MM.1S (cell line): ENCODE data around the gene CDCA5.

Source experiments
- DNase-seq: peaks from one replicate; pipeline ENCODE4 v3.0.0-alpha.2; 2015
- H2AFZ ChIP-seq: fragments of 300-600 bp; sonication (generic); 2 replicates; pipeline ENCODE4 v1.6.0; 2016; ENCODE audit warnings: antibody characterized with exemption, low read length
- H3F3A ChIP-seq: fragments of 300-600 bp; sonication (generic); 2 replicates; pipeline ENCODE4 v1.6.1; 2016; ENCODE audit warnings: mild to moderate bottlenecking, antibody characterized with exemption, low read length, moderate library complexity, mixed read lengths; ENCODE audit not compliant: insufficient read depth
- H3K27ac ChIP-seq: fragments of 300-600 bp; sonication (generic); 2 replicates; pipeline ENCODE4 v1.5.1; 2016; ENCODE audit warnings: mild to moderate bottlenecking, low read length
- H3K27me3 ChIP-seq: fragments of 300-600 bp; sonication (generic); replicated peaks from 2 replicates; pipeline ENCODE4 v1.6.0; 2016; ENCODE audit warnings: low read length; ENCODE audit not compliant: insufficient read depth
- H3K36me3 ChIP-seq: fragments of 300-600 bp; sonication (generic); replicated peaks from 2 replicates; pipeline ENCODE4 v1.6.1; 2016; ENCODE audit warnings: mild to moderate bottlenecking, low read length, mixed read lengths; ENCODE audit not compliant: insufficient read depth
- H3K4me1 ChIP-seq: fragments of 300-600 bp; sonication (generic); 2 replicates; pipeline ENCODE4 v1.6.1; 2016; ENCODE audit warnings: low read length, mixed read lengths
- H3K4me2 ChIP-seq: fragments of 300-600 bp; sonication (generic); 2 replicates; pipeline ENCODE4 v1.6.0; 2016; ENCODE audit warnings: low read depth, low read length
- H3K4me3 ChIP-seq: fragments of 300-600 bp; sonication (generic); 2 replicates; pipeline ENCODE4 v1.5.1; 2016; ENCODE audit warnings: low read length, mixed read lengths
- H3K79me2 ChIP-seq: fragments of 300-600 bp; sonication (generic); 2 replicates; pipeline ENCODE4 v1.6.1; 2016; ENCODE audit warnings: mixed run types, low read length, mixed read lengths
- H3K9ac ChIP-seq: fragments of 300-600 bp; sonication (generic); 2 replicates; pipeline ENCODE4 v1.6.1; 2016; ENCODE audit warnings: low read length, mixed read lengths
- H3K9me2 ChIP-seq: fragments of 300-600 bp; sonication (generic); replicated peaks from 2 replicates; pipeline ENCODE4 v1.6.1; 2016; ENCODE audit warnings: mild to moderate bottlenecking, low read length, mixed read lengths; ENCODE audit not compliant: insufficient read depth
- H3K9me3 ChIP-seq: fragments of 300-600 bp; sonication (generic); replicated peaks from 2 replicates; pipeline ENCODE4 v1.6.1; 2016; ENCODE audit warnings: mild to moderate bottlenecking, low read length, mixed read lengths; ENCODE audit not compliant: insufficient read depth
- H4K20me1 ChIP-seq: fragments of 300-600 bp; sonication (generic); 2 replicates; pipeline ENCODE4 v1.6.1; 2016; ENCODE audit warnings: mild to moderate bottlenecking, low read length, moderate library complexity, mixed read lengths; ENCODE audit not compliant: insufficient read depth
- EZH2 ChIP-seq: fragments of 300-600 bp; sonication (generic); optimal IDR thresholded peaks from 2 replicates; pipeline ENCODE3; 2017; ENCODE audit warnings: low read depth, mild to moderate bottlenecking, antibody characterized with exemption, low read length, mixed read lengths
- EZH2phosphoT487 ChIP-seq: fragments of 300-600 bp; sonication (generic); IDR thresholded peaks from 2 replicates; pipeline ENCODE4 v1.6.1; 2018; ENCODE audit warnings: antibody characterized with exemption, low read length
- TF ChIP-seq, protein P1 (sequence below): fragments of 300-600 bp; sonication (generic); IDR thresholded peaks from 2 replicates; pipeline ENCODE4 v1.5.1; 2016; ENCODE audit warnings: antibody characterized with exemption, low read length, mixed read lengths

Gene CDCA5

DNA sequence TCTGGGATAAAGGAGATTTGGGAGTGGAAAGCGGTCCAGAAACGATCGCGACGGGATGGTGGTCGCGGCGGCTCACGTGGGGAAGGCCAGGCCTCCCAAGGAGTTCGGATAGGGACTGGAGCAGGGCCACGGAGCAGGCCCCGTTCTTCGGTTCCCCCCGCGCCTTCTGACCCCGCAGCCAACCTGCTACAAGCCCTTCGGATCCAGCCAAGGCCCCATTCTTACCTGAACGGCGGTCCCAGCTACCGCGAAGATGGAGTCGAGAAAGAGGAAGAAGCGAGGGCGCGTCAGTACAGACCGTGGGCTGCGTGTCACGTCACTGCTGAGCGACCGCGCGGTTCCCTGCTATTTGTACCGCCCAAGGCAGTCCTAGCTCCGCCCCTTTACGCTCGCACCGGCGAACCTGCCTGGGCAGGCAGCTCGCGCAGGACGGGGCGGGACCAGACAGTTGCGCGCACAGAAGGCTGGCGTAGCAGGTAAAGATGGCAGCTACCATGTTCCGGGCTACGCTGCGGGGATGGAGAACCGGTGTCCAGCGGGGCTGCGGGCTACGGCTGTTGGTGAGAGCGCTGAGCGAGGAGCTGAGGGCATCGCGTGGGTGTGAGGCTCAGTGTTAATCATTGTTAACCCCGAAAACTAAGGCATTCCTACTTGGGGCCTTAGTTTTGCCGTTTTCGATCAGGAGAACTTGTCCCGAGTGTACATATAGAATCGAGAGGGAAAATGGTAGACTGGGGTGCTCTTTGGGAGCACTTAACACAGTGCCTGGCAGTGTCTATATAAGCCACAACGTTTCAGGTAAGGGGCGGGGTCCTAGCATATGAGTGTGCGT, 38.2 kb upstream of the CDCA5 start, which contains the start of the genes FAU and MRPL49:
Gene FAU (minus strand): TSS at position 270 of the 832 bp plus-strand sequence. CDS start 321 bp downstream, outside the sequence.
Gene MRPL49 (plus strand): TSS at position 457 of the 832 bp plus-strand sequence. CDS start 26 bp downstream, at position 483.
- TF ChIP-seq, protein P1, sequence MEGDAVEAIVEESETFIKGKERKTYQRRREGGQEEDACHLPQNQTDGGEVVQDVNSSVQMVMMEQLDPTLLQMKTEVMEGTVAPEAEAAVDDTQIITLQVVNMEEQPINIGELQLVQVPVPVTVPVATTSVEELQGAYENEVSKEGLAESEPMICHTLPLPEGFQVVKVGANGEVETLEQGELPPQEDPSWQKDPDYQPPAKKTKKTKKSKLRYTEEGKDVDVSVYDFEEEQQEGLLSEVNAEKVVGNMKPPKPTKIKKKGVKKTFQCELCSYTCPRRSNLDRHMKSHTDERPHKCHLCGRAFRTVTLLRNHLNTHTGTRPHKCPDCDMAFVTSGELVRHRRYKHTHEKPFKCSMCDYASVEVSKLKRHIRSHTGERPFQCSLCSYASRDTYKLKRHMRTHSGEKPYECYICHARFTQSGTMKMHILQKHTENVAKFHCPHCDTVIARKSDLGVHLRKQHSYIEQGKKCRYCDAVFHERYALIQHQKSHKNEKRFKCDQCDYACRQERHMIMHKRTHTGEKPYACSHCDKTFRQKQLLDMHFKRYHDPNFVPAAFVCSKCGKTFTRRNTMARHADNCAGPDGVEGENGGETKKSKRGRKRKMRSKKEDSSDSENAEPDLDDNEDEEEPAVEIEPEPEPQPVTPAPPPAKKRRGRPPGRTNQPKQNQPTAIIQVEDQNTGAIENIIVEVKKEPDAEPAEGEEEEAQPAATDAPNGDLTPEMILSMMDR, result no peak
- TF ChIP-seq EZH2phosphoT487 (no peak), EZH2 (no peak)
- H3K27me3 ChIP-seq, result no peaks in the 10 kb centered on the region
- H3K4me3 ChIP-seq, result peak within 1 kb of the TSS; percentile 100
- H3K79me2 ChIP-seq, result peaks cover 62% of the 10 kb centered on the region
- no peaks in the 10 kb centered on the region for H4K20me1 ChIP-seq
- peak within 1 kb of the TSS; percentile 80 for H2AFZ ChIP-seq
- H3K4me2 ChIP-seq, result peak within 1 kb of the TSS; percentile 91
- DNase-seq, result peak; percentile 99
- peak within 1 kb of the TSS; percentile 90 for H3K27ac ChIP-seq
- H3F3A ChIP-seq, result peaks cover 53% of the 10 kb centered on the region
- peaks cover 21% of the 10 kb centered on the region for H3K4me1 ChIP-seq
- H3K9ac ChIP-seq, result peak within 1 kb of the TSS; percentile 98
- peaks cover 11% of the 10 kb centered on the region for H3K36me3 ChIP-seq
- no peaks in the 10 kb centered on the region for H3K9me2 ChIP-seq
- no peaks in the 10 kb centered on the region for H3K9me3 ChIP-seq

DNA sequence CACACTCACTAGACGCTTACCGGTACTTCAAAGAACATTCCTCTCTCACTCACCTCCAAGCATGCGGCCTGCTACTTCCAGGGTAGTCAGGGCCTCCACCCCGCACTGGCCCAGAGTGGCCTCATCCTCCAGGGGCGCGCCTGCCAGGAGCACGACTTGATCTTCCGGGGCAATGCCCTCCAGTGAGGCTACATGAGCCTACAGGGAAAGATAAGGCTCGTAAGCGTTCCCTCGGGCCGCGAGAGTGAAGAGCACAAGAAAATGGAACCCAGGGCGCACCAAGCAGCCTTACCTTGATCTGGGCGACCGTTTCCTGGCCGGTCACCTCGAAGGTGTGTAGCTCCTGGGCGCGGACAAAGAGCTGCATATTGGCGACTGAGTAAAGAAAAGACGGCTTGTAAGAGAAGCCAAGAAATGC, 37.6 kb upstream of the CDCA5 start:
- peak; percentile 30 for DNase-seq
- Histone ChIP-seq H4K20me1 (no peaks in the 10 kb centered on the region), H3K9me3 (no peaks in the 10 kb centered on the region), H3K27me3 (no peaks in the 10 kb centered on the region), H2AFZ (peak overlapping the region; percentile 3; the same call in 1 of the 2 replicates), H3K4me2 (peak overlapping the region; percentile 91), H3K4me3 (peak overlapping the region; percentile 100), H3K9ac (peak overlapping the region; percentile 98), H3F3A (peaks cover 54% of the 10 kb centered on the region), H3K9me2 (no peaks in the 10 kb centered on the region), H3K36me3 (peaks cover 8% of the 10 kb centered on the region), H3K4me1 (peaks cover 23% of the 10 kb centered on the region), H3K79me2 (peaks cover 68% of the 10 kb centered on the region), H3K27ac (peak overlapping the region; percentile 90; the same call in 1 of the 2 replicates)
- TF ChIP-seq, protein P1, result no peak

DNA sequence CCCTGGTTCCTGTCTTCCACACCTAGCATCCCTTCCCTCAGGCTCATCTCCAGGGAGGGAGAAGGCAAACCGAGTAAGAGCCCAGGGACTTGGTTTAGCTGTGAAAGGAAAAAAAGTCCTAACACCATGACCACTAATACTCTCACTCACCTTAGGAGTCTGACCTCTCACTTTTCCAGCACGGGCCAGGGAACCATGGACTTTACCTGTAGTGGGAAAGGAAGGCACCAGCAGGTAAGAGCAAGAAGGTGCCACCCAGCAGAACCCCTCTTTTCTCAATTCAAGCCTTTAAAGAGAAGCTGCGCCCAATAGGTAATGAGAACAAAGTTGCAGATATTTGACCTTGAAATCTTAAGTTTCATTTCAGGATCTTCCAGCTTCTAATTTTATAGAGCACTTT, 37.0 kb upstream of the CDCA5 start:
- peak overlapping the region; percentile 100 for H3K4me3 ChIP-seq
- no peak for DNase-seq
- peaks cover 29% of the 10 kb centered on the region for H3K4me1 ChIP-seq
- no peaks in the 10 kb centered on the region for H3K9me2 ChIP-seq
- peak overlapping the region; percentile 90; the same call in 1 of the 2 replicates for H3K27ac ChIP-seq
- peak overlapping the region; percentile 98 for H3K9ac ChIP-seq
- H3K27me3 ChIP-seq, result no peaks in the 10 kb centered on the region
- H3K9me3 ChIP-seq, result no peaks in the 10 kb centered on the region
- H3K4me2 ChIP-seq, result peak overlapping the region; percentile 91
- no peaks in the 10 kb centered on the region for H4K20me1 ChIP-seq
- H3F3A ChIP-seq, result peaks cover 52% of the 10 kb centered on the region
- H3K36me3 ChIP-seq, result peaks cover 8% of the 10 kb centered on the region
- no peak overlapping the region for H2AFZ ChIP-seq
- H3K79me2 ChIP-seq, result peaks cover 72% of the 10 kb centered on the region
- TF ChIP-seq, protein P1, result no peak
- TF ChIP-seq EZH2, result no peak
- no peak for TF ChIP-seq EZH2phosphoT487
